HG02678 (cell line): ENCODE data around the gene PLCB1.

ENCODE experiments used
- ATAC-seq: cut with Tn5 transposase; IDR thresholded peaks from one replicate; pipeline ENCODE4 v1.9.1; 2021; ENCODE audit warnings: mild to moderate bottlenecking, moderate library complexity; ENCODE audit not compliant: unreplicated experiment

The PLCB1 gene

GRCh38 chr20:8474027-8474668, 342.1 kb downstream of the PLCB1 start:
- ATAC-seq: no peak

- no peak for ATAC-seq
Measured at GRCh38 chr20:8476021-8476420, 344.0 kb downstream of the PLCB1 start.

DNA sequence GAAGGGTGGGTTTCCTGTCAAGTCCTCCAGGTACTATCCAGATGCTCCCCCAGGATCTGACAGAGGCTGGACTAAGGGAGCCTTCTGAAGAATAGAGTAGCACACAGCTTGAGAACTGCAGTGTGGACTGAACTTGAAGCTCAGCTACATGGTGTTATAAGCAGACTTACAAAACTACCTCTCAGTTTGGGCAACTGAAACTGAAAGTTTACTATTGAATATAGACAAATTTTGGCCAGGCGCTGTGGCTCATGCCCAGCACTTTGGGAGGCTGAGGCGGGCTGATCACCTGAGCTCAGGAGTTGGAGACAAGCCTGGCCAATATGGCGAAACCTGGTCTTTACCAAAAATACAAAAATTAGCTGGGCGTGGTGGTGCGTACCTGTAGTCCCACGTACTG, 348.5 kb downstream of the PLCB1 start:
- no peak for ATAC-seq

- ATAC-seq: no peak
Measured at GRCh38 chr20:8487696-8488095, 355.6 kb downstream of the PLCB1 start.

- ATAC-seq: no peak
Measured at GRCh38 chr20:8489094-8489883, 357.2 kb downstream of the PLCB1 start.

DNA sequence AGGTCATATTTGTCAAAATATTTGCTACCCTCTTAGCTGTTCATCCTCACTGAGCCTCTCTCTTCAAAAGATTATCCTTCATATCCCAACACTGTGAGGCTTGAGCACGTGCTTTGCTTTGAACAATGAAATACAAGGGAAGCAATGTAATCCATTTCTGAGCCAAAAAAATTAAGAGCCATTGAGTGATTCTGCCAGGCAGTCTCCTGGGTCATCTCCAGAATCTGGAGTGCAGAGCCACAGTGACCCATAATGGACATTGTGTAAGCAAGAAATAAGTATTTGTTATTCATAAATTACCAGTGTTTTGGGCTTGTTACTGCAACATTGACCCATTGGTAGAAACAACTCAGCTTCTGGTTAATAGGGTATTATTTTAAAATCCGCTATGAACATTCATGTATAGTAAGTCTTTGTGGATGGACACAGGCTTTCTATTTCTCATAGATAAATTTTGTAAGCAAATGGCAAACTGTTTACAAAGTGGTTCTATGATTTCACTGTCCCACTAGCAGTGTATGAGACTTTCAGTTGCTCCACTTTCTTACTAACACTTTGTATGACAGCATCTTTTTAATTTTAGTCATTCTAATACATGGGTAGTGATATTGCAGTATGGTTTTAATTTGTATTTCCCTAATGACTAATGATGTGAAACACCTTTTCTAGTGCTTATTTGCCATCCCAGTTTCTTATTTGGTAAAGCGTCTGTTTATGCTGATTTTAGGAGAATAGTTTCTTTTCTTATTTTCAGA, 358.2 kb downstream of the PLCB1 start:
- no peak for ATAC-seq

- no peak for ATAC-seq
Measured at GRCh38 chr20:8492173-8492572, 360.1 kb downstream of the PLCB1 start.

DNA sequence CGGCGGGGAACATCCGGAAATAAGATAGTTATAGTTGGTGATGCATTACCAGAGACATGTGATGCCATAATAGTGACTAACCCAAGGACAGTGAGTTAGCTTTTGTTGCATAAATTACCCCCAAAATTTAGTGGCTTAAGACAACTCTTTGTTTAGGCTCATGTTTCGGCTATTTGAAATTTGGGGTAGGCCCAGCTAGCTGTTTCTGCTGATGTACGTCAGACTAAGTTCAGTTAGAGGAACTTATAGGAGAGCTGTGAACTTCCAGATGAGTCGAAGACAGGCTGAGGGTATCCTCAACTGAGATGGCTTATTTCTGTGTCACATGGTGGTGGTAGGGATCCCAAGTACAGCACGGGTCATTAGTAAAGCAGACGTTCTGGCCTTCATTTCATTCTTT, 366.5 kb downstream of the PLCB1 start:
- ATAC-seq: no peak

DNA sequence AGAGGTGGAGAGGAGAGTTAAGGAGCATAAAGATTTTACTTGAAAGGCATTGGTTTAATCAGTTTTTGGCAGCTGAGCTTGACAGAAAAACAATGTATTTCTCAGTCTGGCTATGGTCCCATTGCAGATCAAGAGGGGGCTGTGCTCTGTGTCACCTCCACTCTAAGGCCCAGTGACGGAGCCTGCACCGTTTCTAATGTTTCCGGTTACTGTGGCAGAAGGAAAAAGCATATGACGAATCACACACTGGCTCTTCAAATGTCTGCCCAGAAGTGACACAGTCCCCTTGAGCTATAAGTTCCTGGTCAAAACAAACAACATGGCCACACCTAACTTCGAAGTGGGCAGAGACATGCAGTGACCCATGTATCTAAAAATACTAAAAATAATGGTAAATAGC, 372.0 kb downstream of the PLCB1 start:
- ATAC-seq: no peak

DNA sequence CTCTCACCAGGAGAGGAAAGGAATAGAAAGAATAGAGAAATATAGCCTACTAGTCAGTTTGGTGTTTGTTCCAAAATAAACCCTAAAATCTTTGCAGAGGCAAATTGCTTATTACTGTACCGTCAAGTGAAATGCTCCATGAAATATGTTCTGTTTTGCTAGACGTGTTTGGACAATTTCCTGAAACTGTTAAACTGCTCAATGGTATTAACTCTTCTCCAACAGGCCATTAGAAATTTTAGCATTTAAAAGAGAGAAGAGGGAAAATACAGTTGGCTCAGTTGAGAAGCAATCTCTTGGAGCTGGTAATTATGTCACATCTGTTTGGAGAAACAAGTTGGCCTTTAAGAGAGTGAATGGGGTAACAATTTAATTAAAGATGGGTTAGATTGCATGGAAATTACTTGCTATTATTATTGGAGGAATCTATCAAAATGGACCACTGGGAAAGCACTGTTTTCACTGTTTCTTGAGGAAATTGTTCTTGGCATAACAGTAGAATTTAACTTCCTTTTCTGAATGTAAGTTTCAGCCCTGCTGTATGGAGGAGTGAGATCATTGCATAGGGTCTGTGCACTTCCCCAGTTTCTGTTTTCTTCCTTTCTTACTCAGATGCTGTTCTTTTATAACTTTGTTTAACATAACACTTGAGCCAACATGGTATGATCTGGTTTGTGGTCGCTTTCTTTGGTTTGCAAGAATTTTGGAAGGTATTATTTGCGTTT, 373.6 kb downstream of the PLCB1 start:
- ATAC-seq: no peak

- ATAC-seq: no peak
Measured at GRCh38 chr20:8507231-8507630, 375.2 kb downstream of the PLCB1 start.

DNA sequence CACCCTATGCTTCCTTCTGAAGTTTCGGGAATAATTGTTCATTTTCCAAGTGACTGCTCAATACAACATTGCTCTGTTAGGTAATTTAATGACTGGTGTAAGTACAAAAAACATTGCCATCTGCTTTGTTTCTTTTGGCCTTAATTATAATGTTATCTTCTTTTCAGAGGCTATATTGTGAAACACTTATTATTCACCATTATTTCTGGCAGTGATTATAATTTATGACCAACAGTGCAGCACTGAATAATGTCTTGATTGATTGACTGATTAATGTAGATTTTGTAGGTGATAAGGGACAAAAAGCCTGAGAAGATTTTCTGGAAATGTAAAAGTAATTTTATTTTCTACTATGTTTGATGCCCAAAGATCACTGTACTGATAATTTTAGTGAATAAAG, 377.7 kb downstream of the PLCB1 start:
- no peak for ATAC-seq

DNA sequence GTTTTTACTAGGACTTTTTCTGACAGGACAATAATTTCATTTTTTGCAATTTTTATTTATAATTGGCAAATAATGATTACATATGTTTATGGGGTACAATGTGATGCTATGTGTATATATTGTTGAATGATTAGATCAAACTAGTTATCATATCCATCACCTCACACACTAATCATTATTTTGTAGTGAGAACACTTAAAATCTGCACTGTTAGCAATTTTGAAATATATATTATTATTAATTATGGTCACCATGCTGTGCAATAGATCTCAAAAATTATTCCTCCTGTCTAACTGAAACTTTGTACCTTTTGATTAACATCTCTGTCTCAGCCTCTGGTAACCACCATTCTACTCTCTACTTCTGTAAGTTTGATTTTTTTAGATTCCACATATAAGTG, 378.7 kb downstream of the PLCB1 start:
- no peak for ATAC-seq

DNA sequence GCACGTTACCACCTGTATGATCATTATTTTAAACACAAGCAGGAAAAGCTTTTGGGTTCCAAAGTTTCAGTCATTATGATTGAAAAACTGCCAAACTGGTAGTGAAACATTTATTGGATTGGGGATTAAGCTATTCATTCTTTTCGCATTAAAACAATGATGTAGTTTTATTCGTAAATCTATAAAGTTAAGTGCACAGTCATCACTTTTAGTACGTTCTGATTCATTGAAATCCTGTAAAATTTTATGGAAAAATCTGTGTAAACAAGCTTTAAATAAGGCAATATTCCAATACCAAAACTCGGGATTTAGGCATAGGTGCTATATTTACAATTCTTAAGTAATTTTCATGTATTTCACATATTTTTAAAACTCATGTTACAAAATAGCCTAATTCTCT, 379.9 kb downstream of the PLCB1 start:
- no peak for ATAC-seq

- ATAC-seq: no peak
Measured at GRCh38 chr20:8515810-8516435, 383.9 kb downstream of the PLCB1 start.

DNA sequence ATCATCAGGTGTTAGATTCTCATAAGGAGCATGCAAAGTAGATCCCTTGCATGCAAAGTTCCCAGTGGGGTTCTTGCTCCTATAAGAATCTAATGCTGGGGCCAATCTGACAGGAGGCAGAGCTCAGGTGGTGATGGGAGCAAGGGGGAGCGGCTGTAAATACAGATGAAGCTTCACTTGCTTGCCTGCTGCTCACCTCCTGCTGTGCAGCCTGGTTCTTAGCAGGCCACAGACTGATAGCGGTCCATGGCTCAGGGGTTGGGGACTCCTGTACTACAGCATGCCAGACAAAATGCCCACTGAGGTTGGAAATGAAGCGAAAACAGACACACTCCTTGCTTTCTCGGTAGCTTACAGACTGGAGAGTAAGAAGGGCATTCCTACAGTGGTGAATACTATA, 386.8 kb downstream of the PLCB1 start:
- no peak for ATAC-seq

DNA sequence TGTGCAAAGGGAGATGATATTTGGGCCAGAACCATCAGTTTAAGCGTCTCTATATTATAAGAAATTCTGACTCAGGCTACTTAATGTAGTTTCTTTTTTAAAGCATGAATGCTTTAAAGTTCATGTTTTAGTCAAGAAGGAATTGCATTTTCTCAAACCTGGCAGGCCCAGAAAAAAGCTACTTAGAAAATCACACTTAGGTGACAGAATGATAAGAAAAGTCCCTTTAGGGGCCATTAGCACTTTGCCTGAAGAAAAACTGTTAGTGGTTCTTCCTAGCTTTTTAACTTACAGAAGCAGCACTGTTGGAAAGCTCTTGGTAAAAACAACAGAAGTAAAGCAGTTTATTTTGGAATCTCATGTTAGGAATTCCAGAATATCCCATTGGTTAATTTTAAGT, 387.8 kb downstream of the PLCB1 start:
- ATAC-seq: no peak

DNA sequence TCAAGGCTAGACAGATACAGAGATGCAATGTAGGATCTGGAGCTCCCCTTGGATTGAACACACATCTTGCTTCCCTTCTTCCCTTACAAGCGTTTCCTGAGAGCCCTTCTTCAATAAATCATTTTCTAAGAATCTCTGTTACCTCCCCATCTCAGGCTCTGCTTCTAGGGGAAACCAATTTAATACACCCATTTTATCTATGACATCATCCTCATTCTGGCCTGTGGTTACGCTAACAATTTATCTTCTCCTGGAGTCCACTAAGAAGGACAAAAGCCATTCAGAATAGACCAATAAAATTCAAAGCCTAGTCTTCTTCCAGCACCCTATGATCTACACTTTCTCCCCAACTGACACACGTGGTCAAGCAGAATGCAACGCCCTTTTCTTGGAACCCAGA, 390.1 kb downstream of the PLCB1 start:
- no peak for ATAC-seq

- ATAC-seq: no peak
Measured at GRCh38 chr20:8523684-8524083, 391.6 kb downstream of the PLCB1 start.

DNA sequence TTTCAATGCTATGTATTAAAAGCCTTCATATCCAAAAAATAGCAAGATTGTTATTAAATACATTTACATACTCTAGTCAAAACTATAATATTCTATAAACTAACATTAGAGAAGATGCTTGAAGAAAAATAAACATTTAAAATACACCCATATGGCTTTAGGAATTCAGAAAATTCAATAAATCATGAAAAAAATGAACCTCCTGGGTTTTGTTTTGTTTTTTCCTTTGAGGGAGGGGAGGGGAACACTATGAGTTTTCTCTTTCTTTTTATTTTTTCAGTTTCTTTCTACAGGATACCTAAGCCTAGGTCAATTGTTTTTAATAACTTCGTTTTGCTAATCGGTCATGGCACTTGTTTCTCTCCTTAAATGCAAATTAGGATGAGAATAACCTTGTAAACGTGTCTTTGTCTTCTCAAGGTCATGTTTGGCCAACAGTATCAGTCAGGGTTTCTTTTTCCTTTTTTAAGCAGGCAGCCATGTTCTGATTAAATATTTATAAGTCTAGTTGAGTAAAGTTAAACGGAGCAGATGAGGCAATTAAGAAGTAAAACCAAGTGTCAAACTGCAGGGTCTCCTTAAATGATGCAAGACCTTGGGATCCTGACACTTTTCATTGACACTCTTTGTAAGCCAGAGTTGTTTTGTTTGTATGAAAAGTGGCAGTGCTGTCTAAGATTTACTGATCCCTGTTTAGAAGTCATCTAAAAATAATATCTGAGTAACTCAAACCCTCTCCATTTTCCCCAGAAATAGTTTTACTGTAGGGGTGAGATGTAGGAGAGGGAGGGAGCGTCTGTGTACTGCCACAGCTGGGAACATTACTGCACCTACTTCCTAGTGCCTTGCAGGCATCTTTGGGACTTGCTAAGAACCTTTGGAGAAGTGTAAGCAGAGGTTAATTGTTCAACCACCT, 392.3 kb downstream of the PLCB1 start:
- ATAC-seq: no peak
